DMS153 (cell line): ENCODE measurements around the gene NPFFR2.
"Not testable (repeated sequence)": the region's sequence is repeated elsewhere in the genome, so short reads cannot be mapped to it uniquely, and the experiment has no call there.

Source experiments
- DNase-seq: peaks from one replicate; lab custom pipeline; 2025; lab: John Stamatoyannopoulos, UW

NPFFR2 gene

GRCh38 chr4:72111863-72112262, 80.1 kb downstream of the NPFFR2 start:
- DNase-seq: no peak

GRCh38 chr4:72112514-72113156, 80.8 kb downstream of the NPFFR2 start:
- peak; percentile 80 for DNase-seq

GRCh38 chr4:72118017-72118416, 86.2 kb downstream of the NPFFR2 start:
- no peak for DNase-seq

GRCh38 chr4:72119946-72120345, 88.1 kb downstream of the NPFFR2 start:
- peak; percentile 55 for DNase-seq

- no peak for DNase-seq
These were observed 96.9 kb downstream of the NPFFR2 start for GRCh38 chr4:72128741-72129140.

- no peak for DNase-seq
These were observed 104.6 kb downstream of the NPFFR2 start for GRCh38 chr4:72136429-72136828.

GRCh38 chr4:72139997-72140396, 108.2 kb downstream of the NPFFR2 start:
- not testable (repeated sequence) for DNase-seq

- DNase-seq: no peak
These were observed 112.4 kb downstream of the NPFFR2 start for GRCh38 chr4:72144241-72144640.

GRCh38 chr4:72152731-72153130, 120.9 kb downstream of the NPFFR2 start:
- DNase-seq: no peak

GRCh38 chr4:72153634-72154033, 121.8 kb downstream of the NPFFR2 start:
- not testable (repeated sequence) for DNase-seq

GRCh38 chr4:72169285-72169684, 137.5 kb downstream of the NPFFR2 start:
- DNase-seq: not testable (repeated sequence)

- no peak for DNase-seq
These were observed 138.1 kb downstream of the NPFFR2 start for GRCh38 chr4:72169861-72170260.

- DNase-seq: no peak
These were observed 140.0 kb downstream of the NPFFR2 start for GRCh38 chr4:72171761-72172160.

GRCh38 chr4:72179342-72179741, 147.5 kb downstream of the NPFFR2 start:
- no peak for DNase-seq

GRCh38 chr4:72186714-72187113, 154.9 kb downstream of the NPFFR2 start:
- DNase-seq: no peak

GRCh38 chr4:72194046-72194445, 162.2 kb downstream of the NPFFR2 start:
- no peak for DNase-seq

- DNase-seq: no peak
These were observed 162.7 kb downstream of the NPFFR2 start for GRCh38 chr4:72194453-72194852.
